GM20000 (cell line): ENCODE data around the gene ZNF584.
A peak's percentile ranks its signal among the peaks of the same experiment; 100 is the strongest.
"Not testable (repeated sequence)": the region's sequence is repeated elsewhere in the genome, so short reads cannot be mapped to it uniquely, and the experiment has no call there.

Experiments
- DNase-seq: peaks from one replicate; pipeline ENCODE4 v3.0.0; 2012; ENCODE audit warnings: low spot score
- TF ChIP-seq, protein P1 (sequence below): IDR thresholded peaks from 2 replicates; pipeline ENCODE4 v1.5.1; 2012; ENCODE audit warnings: mild to moderate bottlenecking, control low read depth; ENCODE audit errors: extremely low read depth, missing control alignments

Gene ZNF584

DNA sequence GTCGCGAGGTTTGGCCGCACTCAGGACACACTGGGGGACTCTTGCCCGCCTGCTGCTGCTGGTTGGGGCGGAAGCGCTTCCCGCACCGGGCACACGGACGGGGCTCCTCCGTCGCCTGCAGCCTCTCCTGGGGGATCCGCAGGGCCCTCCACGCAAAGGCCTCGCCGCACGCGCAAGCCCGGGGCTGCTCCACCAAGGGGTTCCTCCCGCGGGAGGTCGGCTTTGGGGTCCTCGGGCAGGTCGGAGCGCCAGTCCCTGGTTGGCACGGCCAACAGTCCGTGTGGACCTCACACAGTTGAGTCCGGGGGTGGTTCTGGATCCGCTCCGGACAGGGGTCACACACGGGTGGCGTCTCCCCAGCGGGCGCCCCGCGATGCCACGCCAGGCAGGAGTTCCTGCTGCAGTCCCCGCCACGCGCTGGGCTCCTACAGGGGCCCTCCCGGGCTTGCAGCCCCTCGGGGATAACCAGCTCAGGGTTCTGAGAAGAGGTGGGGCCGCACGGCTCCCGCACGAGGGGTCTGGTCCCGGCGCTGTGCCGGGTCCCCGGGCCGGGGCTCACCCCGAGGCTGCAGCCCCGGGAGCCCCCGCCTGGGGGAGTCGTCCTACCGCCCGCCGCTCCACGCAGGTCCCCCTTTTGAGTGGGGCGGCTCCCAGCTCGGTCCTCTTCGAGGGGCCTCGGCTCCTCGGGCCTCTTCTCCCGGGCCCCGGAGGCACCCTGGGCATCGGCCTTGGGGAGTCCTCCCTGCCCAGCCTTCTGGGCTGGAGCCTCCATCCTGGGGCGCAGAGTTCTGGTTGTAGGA lies 39.7 kb upstream of the ZNF584 start:
- no peak for DNase-seq
- TF ChIP-seq, protein P1, sequence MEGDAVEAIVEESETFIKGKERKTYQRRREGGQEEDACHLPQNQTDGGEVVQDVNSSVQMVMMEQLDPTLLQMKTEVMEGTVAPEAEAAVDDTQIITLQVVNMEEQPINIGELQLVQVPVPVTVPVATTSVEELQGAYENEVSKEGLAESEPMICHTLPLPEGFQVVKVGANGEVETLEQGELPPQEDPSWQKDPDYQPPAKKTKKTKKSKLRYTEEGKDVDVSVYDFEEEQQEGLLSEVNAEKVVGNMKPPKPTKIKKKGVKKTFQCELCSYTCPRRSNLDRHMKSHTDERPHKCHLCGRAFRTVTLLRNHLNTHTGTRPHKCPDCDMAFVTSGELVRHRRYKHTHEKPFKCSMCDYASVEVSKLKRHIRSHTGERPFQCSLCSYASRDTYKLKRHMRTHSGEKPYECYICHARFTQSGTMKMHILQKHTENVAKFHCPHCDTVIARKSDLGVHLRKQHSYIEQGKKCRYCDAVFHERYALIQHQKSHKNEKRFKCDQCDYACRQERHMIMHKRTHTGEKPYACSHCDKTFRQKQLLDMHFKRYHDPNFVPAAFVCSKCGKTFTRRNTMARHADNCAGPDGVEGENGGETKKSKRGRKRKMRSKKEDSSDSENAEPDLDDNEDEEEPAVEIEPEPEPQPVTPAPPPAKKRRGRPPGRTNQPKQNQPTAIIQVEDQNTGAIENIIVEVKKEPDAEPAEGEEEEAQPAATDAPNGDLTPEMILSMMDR: no peak

DNA sequence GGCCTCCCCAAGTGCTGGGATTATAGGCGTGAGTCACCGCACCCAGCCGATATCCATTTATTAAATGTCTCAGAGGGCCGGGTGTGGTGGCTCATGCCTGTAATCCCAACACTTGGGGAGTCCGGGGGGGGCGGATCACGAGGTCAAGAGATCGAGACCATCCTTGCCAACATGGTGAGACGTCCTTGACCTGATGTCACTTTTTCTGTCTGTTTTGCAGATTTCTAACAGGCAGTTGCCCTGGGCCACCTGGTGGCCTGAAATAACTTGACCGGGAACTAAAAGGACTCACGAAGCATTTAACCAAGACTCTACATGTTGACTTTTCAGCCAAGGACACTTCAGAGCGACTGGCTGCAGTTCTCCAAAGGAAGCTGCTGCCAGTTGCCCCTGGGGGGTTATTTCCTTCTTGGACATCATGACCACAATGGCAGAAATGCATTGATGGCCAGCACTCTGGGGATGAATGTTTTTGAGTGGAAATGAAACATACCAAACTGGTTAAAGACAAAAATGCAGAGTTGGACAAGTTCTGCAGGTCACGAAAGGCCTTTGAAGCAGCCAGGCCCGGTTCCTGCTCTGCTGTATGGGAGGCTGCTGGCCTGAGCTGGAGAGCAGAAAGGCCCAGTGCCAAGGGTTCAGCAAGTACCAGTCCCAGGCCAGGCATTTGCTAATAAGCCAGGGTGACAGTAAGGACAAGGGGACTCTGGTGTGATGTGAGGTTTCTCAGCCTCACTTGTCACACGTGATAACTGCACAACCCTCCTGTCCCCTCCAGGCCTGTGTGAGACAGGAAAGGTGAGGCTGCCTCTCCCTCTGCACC lies 35.9 kb upstream of the ZNF584 start:
- DNase-seq: no peak
- TF ChIP-seq, protein P1: no peak

DNA sequence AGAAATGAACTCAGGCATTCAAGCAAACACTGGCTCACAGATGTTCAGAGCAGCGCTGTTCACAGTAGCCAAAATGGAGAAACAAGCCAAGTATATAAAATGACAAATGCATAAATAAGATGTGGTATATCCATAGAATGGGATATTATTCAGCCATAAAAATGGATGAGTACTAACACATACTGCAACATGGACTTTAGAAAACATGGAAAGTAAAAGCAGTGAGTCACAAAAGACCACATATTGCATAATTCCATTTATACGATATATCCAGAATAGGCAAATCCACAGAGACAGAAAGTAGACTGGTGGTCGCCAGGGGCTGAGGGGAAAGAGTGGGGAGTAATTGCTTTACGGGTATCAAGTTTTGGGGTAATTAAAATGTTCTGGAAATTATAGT lies 34.2 kb upstream of the ZNF584 start:
- TF ChIP-seq, protein P1: no peak
- DNase-seq: no peak

DNA sequence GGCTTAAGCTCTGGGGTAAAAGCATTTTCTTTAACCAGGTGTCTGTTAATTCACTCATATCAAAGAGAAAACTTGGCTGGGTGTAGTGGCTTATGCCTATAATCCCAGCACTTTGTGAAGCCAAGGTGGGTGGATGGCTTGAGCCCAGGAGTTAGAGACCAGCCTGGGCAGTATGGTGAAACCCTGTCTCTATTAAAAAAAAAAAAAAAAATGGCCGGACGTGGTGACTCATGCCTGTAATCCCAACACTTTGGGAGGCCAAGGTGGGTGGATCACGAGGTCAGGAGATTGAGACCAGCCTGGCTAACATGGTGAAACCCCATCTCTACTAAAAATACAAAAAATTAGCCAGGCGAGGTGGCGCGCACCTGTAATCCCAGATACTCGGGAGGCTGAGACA lies 31.7 kb upstream of the ZNF584 start:
- not testable (repeated sequence) for DNase-seq

DNA sequence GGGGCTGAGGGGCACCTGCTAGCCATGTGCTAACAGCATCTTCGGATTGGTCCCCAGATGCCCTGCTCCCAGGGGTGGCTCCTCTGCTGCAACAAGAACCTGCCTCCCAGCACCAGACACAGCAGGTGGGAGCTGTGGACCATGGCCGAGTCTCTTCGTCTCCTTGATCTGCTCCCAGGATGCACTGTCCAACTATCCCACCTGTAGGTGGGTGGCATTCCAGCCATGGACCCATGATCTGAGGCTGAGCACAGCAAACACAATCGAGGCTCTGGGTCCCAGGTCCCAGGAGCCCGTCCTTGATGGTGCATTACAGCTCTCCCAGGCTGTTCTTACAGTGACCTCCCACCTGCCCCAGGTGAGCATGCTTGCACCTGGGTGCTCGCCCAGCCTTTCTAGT lies 29.2 kb upstream of the ZNF584 start:
- DNase-seq: no peak
- TF ChIP-seq, protein P1: no peak

DNA sequence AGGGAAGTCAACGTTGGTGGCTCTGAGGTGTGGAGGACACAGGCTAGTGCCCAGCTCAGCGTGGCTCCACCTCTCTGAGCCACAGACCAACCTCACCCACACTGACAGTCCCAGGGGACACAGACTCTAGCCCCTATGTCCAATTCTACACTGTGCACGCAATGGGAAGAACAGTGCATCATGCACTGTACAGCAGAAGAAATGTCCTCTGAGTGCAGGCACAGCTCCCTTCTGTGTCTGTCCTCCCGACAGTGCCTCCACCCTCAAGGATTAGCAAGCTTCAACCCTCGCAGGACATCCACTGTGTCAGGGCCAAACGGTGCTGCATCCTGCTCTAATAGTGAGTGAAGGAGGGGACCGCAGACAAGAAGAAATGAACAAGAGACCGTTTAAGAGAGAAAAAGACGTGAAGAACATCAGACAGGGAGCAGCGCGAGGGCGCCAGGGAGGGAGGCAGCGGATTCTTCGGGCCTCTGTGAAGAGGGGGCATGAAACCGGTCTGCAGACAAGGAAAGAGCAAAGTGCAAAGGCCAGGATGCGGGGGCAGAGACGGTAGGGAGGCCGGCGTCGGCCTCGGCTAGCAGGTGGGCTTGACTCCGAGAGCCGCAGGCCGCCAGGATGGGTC lies 28.3 kb upstream of the ZNF584 start:
- DNase-seq: no peak
- TF ChIP-seq, protein P1: no peak

DNA sequence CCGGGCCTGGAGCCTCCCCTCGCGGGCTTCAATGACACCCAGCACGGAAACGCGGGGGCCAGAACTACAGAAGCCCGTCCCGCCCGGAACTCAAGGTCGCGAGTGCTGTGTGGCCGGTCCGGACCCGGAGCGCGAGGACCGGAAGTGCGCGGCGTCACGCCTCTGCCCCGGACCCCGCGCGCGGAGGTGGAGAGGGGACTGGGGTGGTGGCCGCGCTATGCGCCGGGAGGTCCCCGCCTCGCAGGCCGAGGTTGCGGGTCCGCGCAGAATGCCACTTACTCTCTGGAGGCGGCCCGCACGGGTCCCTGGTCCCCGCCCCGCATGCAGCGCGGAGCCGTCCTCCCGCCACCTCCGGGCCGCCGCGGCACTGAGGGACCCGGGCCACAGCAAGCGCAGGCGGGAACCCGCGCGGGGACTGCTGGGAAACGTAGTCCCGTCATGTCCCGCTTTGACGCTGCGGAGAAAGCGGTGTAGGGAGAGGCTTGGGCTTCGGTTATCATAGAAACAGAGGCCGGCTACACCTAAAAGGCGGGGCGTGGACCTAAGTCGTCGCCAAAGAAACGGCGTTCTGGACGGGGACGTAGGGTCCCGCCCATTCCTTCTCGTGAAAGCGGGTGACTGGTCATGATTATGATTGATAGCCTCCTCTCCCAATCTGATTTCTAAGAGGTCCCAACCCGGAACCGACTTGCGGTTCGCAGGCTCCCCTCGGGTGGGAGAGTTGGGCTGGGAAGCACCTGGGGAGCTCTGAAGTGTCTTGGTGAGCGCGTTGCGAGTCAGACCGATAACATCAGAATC lies 27.6 kb upstream of the ZNF584 start, which contains the start of gene ZNF837:
Gene ZNF837, minus strand, starts transcription at position 369 of the 798 bp plus-strand sequence. CDS start 11,698 bp downstream, outside the sequence.
- TF ChIP-seq, protein P1: no peak
- peak; percentile 97 for DNase-seq
